ENCODE measurements around the gene TIMM9. TPM values are rescaled to one million over a fixed set of nuclear protein-coding genes. Genes with fewer than 3 reads are reported as not detected.
"Not testable (repeated sequence)": the region's sequence is repeated elsewhere in the genome, so short reads cannot be mapped to it uniquely, and the experiment has no call there.

The TIMM9 gene
- total RNA-seq, 1 donor from 2014 or later: 27.8 TPM

DNA sequence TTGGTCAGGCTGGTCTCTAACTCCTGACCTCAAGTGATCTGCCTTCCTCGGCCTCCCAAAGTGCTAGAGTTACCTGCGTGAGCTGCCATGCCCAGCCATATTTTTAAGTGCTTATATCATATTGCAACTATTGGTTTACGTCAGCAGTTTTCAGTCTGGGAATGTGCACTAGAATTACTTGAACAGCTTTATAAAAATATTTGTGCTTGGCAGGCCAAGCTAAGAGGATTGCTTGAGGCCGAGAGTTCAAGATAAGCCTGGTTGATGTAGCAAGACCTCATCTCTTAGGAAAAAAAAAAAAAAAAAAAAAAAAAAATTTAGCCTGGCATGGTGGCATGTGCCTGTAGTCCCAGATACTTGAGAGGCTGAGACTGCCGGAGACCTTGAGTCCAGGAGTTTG, 17.3 kb upstream of the TIMM9 start:
- peak overlapping the region; percentile 29 for H3K27ac ChIP-seq (replicated peaks)
- no peaks in the 10 kb centered on the region for H3K27me3 ChIP-seq (ENCODE audit: low read depth)
- no peak for TF ChIP-seq CTCF (IDR thresholded peaks at IDR 0.05; ENCODE audit: borderline replicate concordance)
- H3K4me3 ChIP-seq: no peak overlapping the region
- peaks cover 72% of the 10 kb centered on the region for H3K36me3 ChIP-seq
- intact Hi-C loops (cut with micrococcal nuclease): no loop called here
- H3K4me1 ChIP-seq: no peaks in the 10 kb centered on the region
- DNase-seq: no peak
- no peaks in the 10 kb centered on the region for H3K9me3 ChIP-seq (replicated peaks)

GRCh38 chr14:58439476-58439875, 12.1 kb upstream of the TIMM9 start:
- no peak for DNase-seq
- no peak for TF ChIP-seq CTCF (IDR thresholded peaks at IDR 0.05; ENCODE audit: borderline replicate concordance)
- Histone ChIP-seq H3K4me3 (no peak overlapping the region), H3K9me3 (replicated peaks) (no peaks in the 10 kb centered on the region), H3K36me3 (peaks cover 86% of the 10 kb centered on the region), H3K4me1 (no peaks in the 10 kb centered on the region), H3K27ac (replicated peaks) (no peak overlapping the region), H3K27me3 (ENCODE audit: low read depth) (no peaks in the 10 kb centered on the region)
- intact Hi-C loops (cut with micrococcal nuclease): no loop called here

DNA sequence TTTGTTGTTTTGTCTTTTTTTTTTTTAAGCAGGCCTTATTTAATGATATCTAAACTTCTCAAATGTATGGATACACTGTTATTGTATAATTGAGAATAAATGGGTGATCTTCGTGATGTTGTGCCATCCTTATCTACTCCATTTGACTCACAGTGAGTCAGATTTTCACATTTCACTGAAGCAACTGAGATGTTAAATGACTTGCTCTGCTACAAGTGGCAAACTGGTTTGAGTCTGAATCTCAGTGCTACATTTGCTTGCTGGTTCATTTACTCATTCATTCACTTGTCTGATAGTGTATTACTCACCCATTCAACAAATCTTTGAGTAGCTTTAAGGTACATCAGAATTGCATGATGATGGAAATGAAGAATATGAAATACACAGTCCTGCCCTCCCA, 2.8 kb upstream of the TIMM9 start:
- no peaks in the 10 kb centered on the region for H3K27me3 ChIP-seq (ENCODE audit: low read depth)
- no peak overlapping the region for H3K27ac ChIP-seq (replicated peaks)
- no peak for TF ChIP-seq CTCF (IDR thresholded peaks at IDR 0.05; ENCODE audit: borderline replicate concordance)
- DNase-seq: no peak
- intact Hi-C loops (cut with micrococcal nuclease): no loop called here
- no peak overlapping the region for H3K4me3 ChIP-seq
- peaks cover 42% of the 10 kb centered on the region for H3K36me3 ChIP-seq
- no peaks in the 10 kb centered on the region for H3K9me3 ChIP-seq (replicated peaks)
- H3K4me1 ChIP-seq: peaks cover 41% of the 10 kb centered on the region

DNA sequence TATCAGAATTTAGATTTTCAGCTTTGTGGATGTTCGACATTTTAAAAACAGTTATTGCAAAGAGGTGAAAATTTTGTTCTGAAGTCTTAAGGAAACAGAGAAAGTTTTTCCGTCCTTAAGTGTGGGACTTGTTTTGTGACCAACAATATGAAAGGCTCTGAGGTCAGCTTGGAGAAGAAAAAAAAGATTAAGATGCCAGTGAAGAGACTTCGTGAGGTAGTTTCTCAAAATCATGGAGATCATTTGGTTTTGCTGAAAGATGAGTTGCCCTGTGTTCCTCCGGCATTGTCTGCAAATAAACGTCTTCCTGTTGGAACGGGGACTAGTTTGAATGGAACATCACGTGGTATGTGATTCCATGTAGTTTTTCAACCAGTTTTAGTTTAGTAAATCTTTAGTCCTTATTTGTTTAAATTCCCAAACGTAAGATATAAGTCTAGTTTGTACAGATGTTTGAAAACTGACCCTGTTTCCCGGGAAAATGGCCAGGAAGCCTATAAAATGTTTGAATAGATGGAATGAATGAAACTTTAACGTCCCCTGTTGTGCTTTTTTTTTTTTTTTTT, 870 bp upstream of the TIMM9 start:
- Histone ChIP-seq H3K27me3 (ENCODE audit: low read depth) (no peaks in the 10 kb centered on the region), H3K4me1 (peaks cover 42% of the 10 kb centered on the region), H3K9me3 (replicated peaks) (no peaks in the 10 kb centered on the region), H3K4me3 (peak overlapping the region; percentile 96), H3K36me3 (peaks cover 33% of the 10 kb centered on the region), H3K27ac (replicated peaks) (peak overlapping the region; percentile 95)
- no peak for DNase-seq
- no peak for TF ChIP-seq CTCF (IDR thresholded peaks at IDR 0.05; ENCODE audit: borderline replicate concordance)
- intact Hi-C loops (cut with micrococcal nuclease): no loop called here

DNA sequence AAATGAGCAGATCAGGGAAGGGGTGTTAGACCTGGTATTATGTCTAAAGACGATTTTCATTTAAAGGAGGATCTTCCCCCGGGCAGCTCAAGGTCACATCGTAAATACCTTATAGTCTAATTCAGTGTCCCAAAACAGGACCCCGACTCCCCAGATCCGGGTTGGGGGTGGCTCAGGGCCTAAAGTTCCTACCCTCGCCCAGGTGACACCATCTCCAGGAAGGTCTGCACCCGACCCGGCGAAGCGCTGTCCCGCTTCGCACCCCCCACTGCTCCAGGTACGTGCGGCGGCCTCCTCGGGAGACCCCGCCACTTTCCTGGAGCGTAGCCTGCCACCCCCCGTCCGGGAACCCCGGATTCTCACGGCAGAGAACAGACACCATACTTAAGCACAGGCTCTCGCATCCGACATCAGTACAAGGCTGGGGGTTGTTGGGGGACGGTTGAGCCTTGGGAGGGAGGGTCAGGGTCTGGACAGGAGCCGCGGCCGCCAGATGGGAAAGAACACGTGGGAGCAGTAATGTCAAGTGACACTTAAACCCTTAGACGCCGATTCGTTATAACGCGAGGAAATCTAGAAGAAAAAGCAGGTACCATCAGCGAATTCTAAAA, 556 bp downstream of the TIMM9 start:
- peak overlapping the region; percentile 96 for H3K4me3 ChIP-seq
- H3K4me1 ChIP-seq: peaks cover 42% of the 10 kb centered on the region
- H3K9me3 ChIP-seq (replicated peaks): no peaks in the 10 kb centered on the region
- intact Hi-C loops (cut with micrococcal nuclease): no loop called here
- H3K27ac ChIP-seq (replicated peaks): peak overlapping the region; percentile 95
- H3K27me3 ChIP-seq (ENCODE audit: low read depth): no peaks in the 10 kb centered on the region
- peaks cover 31% of the 10 kb centered on the region for H3K36me3 ChIP-seq
- DNase-seq: peak; percentile 57
- TF ChIP-seq CTCF (IDR thresholded peaks at IDR 0.05; ENCODE audit: borderline replicate concordance): no peak

GRCh38 chr14:58416934-58417333, 10.4 kb downstream of the TIMM9 start:
- H3K27me3 ChIP-seq (ENCODE audit: low read depth); intact Hi-C loops (cut with micrococcal nuclease); H3K4me1 ChIP-seq; H3K9me3 ChIP-seq (replicated peaks); H3K4me3 ChIP-seq; DNase-seq; H3K27ac ChIP-seq (replicated peaks): not testable (repeated sequence)
- peaks cover 46% of the 10 kb centered on the region for H3K36me3 ChIP-seq
